ENCODE measurements around the gene IFNL2. TPM values are rescaled to one million over a fixed set of nuclear protein-coding genes. Genes with fewer than 3 reads are reported as not detected.
A peak's percentile ranks its signal among the peaks of the same experiment; 100 is the strongest.
"Not testable (repeated sequence)": the region's sequence is repeated elsewhere in the genome, so short reads cannot be mapped to it uniquely, and the experiment has no call there.

The IFNL2 gene
- total RNA-seq, 2 experiments from 2014 or later = not detected

DNA sequence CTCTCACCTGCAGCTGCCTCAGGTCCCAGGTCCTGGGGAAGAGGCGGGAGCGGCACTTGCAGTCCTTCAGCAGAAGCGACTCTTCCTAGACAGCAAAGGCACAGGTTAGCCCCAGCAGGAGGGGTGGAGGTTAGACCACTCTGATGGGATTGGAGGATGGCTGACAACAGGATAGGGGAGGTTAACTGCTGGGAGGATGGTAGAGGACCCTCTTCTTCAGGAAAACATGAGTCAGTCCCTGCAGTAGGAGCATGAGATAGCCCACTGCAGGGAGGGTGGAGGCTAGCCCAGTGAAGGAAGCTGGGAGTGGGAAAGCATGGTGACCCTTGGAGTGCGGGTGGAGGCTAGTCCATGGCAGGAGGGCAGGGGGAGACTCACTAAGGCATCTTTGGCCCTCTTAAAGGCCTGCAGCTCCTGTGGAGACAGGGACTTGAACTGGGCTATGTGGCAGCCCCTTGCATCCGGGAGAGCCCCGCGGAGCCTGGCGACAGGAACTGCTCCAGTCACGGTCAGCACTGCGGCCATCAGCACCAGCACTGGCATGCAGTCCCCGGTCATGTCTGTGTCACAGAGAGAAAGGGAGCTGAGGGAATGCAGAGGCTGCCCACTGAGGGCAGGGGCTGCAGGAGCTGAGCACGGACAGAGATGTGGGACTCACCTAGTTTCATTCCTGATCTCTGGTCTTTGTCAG, 23.6 kb upstream of the IFNL2 start, which contains the start of gene IFNL3:
IFNL3 (minus strand) TSS at position 597 of the 691 bp plus-strand sequence; CDS start at position 558, 39 bp downstream.
- H3K36me3 Mint-ChIP-seq; intact Hi-C loops (cut with micrococcal nuclease); H3K4me1 Mint-ChIP-seq (ENCODE audit: low read depth); H3K27ac Mint-ChIP-seq; POLR2A ChIA-PET; CTCF ChIA-PET; H3K4me3 Mint-ChIP-seq; H3K9me3 Mint-ChIP-seq; H3K27me3 Mint-ChIP-seq; DNase-seq: not testable (repeated sequence)

DNA sequence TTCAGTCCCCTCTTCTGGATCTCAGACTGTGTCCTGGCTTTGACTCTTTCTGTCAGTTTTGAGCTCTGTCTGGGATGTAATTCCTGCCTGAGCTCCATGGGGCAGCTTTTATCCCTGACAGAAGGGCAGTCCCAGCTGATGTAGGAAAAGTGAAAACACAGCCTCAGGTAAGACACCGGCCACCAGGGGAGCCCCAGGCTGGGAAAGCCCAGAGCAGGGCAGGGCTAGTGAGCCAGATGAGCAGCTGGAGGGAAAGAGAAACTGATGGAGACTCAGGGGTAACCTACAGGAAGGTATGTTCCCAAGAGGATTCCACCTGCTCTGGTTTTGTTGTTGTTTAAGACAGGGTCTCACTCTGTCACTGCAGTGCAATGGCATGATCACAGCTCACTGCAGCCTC, 23.0 kb upstream of the IFNL2 start:
- H3K36me3 Mint-ChIP-seq; DNase-seq; POLR2A ChIA-PET; H3K27me3 Mint-ChIP-seq; intact Hi-C loops (cut with micrococcal nuclease); H3K4me1 Mint-ChIP-seq (ENCODE audit: low read depth); CTCF ChIA-PET; H3K27ac Mint-ChIP-seq; H3K4me3 Mint-ChIP-seq; H3K9me3 Mint-ChIP-seq: not testable (repeated sequence)

DNA sequence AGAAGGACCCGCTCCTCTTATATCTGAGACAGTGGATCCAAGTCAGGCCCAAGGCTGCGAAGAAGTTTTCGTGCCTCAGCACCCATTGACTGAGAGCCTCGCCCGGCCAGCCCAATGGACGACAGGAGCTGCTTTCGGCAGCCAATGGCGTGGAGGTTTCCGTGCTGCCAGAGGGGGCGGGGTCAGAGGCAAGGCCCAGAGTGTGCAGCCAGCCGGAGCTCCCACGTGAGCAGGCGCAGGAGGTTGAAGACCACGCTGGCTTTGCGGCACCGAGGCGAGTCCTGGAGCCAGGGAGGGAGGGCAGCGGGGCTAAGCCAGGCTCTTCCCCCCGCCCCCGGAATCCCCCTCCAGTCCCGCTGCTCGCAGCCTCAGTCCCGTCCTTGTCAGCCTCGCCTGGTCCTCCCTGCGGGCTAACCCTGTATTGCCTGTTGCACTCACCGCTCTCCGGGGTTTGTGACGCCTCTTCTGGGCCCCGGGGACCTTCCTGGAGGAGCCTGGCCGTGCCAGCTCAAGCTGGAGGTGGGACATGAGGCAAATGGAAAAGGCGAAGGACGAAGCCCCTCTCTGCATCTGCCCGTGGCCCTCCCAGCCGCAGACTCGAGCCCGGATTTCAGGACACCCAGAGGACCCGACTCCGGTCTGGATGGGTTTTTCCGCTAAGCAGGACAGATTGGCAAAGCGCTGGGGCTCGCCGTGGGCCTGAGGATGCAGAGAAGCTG, 21.1 kb upstream of the IFNL2 start:
- DNase-seq = peak; percentile 60
- POLR2A ChIA-PET = no interaction called here
- Mint-ChIP-seq H3K36me3 (no peaks in the 10 kb centered on the region), H3K4me3 (peak overlapping the region; percentile 29), H3K27me3 (peaks cover 7% of the 10 kb centered on the region), H3K27ac (no peak overlapping the region), H3K4me1 (ENCODE audit: low read depth) (peaks cover 2% of the 10 kb centered on the region), H3K9me3 (no peaks in the 10 kb centered on the region)
- CTCF ChIA-PET = no interaction called here
- intact Hi-C loops (cut with micrococcal nuclease) = no loop called here

DNA sequence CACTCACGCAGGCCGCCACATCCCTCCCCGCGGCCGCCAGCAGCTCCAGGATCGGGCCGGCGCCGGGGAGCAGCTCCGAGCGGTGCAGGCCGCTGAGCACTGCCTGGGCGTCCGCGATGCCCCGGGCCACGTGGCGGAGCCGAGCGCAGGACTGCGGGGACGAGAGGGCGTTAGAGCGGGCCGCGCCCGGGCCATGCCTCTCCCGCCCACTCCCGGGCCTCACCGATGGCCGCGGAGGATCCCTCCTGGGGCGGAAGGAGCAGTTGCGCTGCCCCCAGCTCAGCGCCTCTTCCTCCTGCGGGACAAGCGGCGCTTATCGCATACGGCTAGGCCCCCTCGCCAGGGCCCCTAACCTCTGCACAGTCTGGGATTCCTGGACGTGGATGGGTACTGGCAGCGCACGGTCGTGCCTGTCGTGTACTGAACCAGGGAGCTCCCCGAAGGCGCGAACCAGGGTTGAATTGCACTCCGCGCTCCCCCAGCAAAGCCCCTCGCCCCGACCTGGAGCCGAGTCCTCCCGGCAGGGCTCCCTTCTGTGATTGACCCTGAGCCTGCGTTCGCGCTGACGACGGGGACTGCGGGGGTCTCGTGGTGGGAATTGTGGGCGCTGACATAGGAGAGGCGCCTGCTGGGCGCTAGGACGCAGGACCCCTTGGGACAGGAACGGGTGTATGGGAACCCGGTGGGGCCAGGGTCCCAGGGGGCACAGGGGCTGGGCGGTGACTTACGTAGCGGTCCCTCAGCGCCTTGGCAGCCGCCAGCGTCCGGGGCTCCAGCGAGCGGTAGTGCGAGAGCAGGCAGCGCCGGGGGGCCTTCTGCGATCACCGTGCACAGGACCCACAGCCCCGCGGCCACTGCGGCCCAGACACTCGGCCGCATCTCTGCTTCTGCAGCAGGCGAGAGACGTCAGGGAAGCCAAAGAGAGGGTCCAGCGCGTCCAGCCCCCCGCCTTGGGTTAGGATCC, 20.2 kb upstream of the IFNL2 start:
- Mint-ChIP-seq H3K27me3 (peaks cover 7% of the 10 kb centered on the region), H3K4me3 (no peak overlapping the region), H3K27ac (no peak overlapping the region), H3K9me3 (no peaks in the 10 kb centered on the region), H3K36me3 (no peaks in the 10 kb centered on the region), H3K4me1 (ENCODE audit: low read depth) (peaks cover 2% of the 10 kb centered on the region)
- intact Hi-C loops (cut with micrococcal nuclease) = no loop called here
- ChIA-PET CTCF (no interaction called here), POLR2A (no interaction called here)
- DNase-seq = peak; percentile 14

DNA sequence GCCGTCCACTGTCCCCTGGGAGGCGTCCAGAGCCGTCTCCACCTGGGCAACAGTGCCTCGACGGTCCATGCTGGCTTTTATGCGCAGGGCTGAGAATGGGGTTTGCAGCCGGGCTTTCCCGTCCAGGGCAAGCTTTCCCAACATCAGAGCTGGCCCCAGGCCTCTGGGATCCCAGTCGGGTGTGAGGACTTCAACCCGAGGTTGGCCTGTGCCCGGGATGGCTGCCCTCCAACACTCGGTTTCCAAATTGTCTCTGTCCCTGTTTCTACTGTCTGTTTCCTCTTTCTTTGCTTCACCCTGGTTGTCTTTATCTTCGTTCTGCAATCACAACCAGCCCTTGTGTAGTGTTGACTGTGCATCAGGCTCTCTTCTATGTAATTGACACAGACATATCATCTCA, 19.4 kb upstream of the IFNL2 start, which contains the start of gene IFNL4:
IFNL4 (minus strand) TSS at position 51 of the 400 bp plus-strand sequence.
- peaks cover 7% of the 10 kb centered on the region for H3K27me3 Mint-ChIP-seq
- ChIA-PET POLR2A (no interaction called here), CTCF (interaction anchor here (1.4 kb wide), 1 partner anchor 127 kb away, joined by 5 read pairs; no protein-coding TSS in a partner anchor)
- H3K27ac Mint-ChIP-seq = no peak within 1 kb of the TSS
- peaks cover 2% of the 10 kb centered on the region for H3K4me1 Mint-ChIP-seq (ENCODE audit: low read depth)
- no peaks in the 10 kb centered on the region for H3K9me3 Mint-ChIP-seq
- H3K36me3 Mint-ChIP-seq = no peaks in the 10 kb centered on the region
- DNase-seq = no peak
- no peak within 1 kb of the TSS for H3K4me3 Mint-ChIP-seq
- intact Hi-C loops (cut with micrococcal nuclease) = no loop called here

DNA sequence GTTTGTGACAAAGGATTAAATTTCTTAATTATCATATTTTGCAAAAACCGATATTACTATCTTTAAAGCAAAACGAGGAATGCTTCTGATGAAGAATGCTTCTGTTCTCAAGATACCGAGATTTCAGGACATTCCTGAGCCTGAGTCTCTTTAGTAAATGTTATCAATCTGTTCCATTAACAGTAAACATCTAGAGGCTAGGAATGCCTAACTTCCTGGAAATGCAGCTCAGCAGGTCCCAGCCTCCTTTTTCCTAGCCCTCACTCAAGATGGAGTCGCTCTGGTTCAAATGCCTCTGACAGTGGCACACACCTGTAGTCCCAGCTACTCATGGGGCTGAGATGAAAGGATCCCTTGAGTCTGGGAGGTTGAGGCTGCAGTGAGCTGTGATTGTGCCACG, 17.1 kb upstream of the IFNL2 start:
- H3K4me3 Mint-ChIP-seq = no peak overlapping the region
- DNase-seq = no peak

DNA sequence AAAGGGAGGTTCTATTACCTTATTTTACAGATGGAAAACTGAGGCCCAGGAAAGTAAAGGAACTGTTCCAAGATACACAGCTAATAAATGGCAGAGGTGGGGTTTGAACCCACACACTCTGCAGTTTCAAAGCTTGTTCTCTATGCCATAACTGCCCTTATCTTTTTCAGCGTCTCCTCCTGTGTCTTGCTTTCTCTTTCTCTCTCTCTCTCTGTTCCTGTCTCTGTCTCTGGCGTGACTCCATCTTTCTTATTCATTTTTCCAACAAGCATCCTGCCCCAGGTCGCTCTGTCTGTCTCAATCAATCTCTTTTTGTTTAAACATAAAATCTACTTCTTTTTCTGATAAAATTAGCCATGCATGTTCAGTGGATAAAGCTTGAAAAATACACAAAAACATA, 16.4 kb upstream of the IFNL2 start:
- Mint-ChIP-seq H3K36me3 (no peaks in the 10 kb centered on the region), H3K4me1 (ENCODE audit: low read depth) (peaks cover 2% of the 10 kb centered on the region), H3K27me3 (peaks cover 8% of the 10 kb centered on the region), H3K4me3 (no peak overlapping the region), H3K27ac (no peak overlapping the region), H3K9me3 (no peaks in the 10 kb centered on the region)
- intact Hi-C loops (cut with micrococcal nuclease) = no loop called here
- CTCF ChIA-PET = no interaction called here
- POLR2A ChIA-PET = no interaction called here
- DNase-seq = no peak

More for the DNA sequence above, 17.1 kb upstream of the IFNL2 start:
- Mint-ChIP-seq H3K4me1 (ENCODE audit: low read depth) (peaks cover 2% of the 10 kb centered on the region), H3K27me3 (peaks cover 8% of the 10 kb centered on the region), H3K9me3 (no peaks in the 10 kb centered on the region), H3K36me3 (no peaks in the 10 kb centered on the region), H3K27ac (no peak overlapping the region)
- intact Hi-C loops (cut with micrococcal nuclease) = no loop called here
- ChIA-PET CTCF (no interaction called here), POLR2A (no interaction called here)

DNA sequence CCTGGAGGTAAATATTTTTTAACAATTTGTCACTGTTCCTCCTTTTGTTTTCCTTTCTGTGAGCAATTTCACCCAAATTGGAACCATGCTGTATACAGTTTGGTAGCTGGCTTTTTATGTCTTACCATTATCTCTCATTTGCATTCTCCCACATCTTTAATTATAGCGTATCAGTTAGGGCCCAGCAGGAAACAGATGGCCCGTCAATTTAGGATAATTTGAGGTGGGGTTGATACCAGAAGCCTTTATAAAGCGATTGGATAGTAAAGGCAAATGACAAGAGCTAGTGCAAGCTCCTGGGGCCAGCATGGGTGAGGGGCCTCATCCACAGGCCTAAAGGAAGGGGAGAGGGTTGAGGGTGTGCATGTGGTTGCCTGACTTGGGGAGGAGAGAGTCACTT, 15.7 kb upstream of the IFNL2 start:
- H3K9me3 Mint-ChIP-seq = no peaks in the 10 kb centered on the region
- intact Hi-C loops (cut with micrococcal nuclease) = no loop called here
- no peaks in the 10 kb centered on the region for H3K4me1 Mint-ChIP-seq (ENCODE audit: low read depth)
- H3K27me3 Mint-ChIP-seq = peaks cover 3% of the 10 kb centered on the region
- H3K4me3 Mint-ChIP-seq = no peak overlapping the region
- ChIA-PET POLR2A (no interaction called here), CTCF (no interaction called here)
- H3K27ac Mint-ChIP-seq = no peak overlapping the region
- H3K36me3 Mint-ChIP-seq = no peaks in the 10 kb centered on the region
- no peak for DNase-seq

DNA sequence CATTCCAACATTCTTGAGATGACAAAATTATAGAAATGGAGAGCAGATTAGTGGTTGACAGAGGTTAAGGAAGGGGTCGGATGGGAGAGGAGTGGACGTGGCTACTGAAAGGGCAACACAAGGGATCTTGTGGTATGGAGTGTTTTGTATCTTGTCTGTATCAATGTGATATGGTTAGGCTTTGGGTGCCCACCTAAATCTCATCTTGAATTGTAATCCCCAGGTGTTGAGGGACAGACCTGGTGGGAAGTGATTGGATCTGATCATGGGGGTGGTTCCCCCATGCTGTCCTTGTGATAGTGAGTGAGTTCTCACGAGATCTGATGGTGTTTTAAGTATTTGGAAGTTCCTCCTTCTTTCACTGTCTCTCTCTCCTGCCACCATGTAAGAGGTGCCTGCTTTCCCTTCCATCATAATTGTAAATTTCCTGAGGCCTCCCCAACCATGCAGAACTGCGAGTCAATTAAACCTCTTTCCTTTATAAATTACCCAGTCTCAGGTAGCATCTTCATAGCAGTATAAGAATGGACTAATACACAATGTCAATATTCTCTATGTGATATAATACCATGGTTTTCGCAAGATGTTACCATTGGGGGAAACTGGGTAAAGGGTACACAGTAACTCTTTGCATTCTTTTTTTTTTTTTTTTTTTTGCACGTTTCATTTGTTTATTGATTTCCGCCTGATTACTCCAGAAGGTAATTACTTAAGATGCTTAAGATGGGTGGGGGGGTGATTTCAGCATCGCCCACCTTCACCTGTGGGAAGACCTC, 14.6 kb upstream of the IFNL2 start:
- H3K9me3 Mint-ChIP-seq = no peaks in the 10 kb centered on the region
- H3K27me3 Mint-ChIP-seq = peaks cover 3% of the 10 kb centered on the region
- ChIA-PET CTCF (interaction anchor here (0.5 kb wide), 1 partner anchor 162 kb away, joined by 3 read pairs; no protein-coding TSS in a partner anchor), POLR2A (no interaction called here)
- peaks cover 5% of the 10 kb centered on the region for H3K4me1 Mint-ChIP-seq (ENCODE audit: low read depth)
- no peak overlapping the region for H3K4me3 Mint-ChIP-seq
- intact Hi-C loops (cut with micrococcal nuclease) = no loop called here
- H3K27ac Mint-ChIP-seq = no peak overlapping the region
- H3K36me3 Mint-ChIP-seq = no peaks in the 10 kb centered on the region
- no peak for DNase-seq

DNA sequence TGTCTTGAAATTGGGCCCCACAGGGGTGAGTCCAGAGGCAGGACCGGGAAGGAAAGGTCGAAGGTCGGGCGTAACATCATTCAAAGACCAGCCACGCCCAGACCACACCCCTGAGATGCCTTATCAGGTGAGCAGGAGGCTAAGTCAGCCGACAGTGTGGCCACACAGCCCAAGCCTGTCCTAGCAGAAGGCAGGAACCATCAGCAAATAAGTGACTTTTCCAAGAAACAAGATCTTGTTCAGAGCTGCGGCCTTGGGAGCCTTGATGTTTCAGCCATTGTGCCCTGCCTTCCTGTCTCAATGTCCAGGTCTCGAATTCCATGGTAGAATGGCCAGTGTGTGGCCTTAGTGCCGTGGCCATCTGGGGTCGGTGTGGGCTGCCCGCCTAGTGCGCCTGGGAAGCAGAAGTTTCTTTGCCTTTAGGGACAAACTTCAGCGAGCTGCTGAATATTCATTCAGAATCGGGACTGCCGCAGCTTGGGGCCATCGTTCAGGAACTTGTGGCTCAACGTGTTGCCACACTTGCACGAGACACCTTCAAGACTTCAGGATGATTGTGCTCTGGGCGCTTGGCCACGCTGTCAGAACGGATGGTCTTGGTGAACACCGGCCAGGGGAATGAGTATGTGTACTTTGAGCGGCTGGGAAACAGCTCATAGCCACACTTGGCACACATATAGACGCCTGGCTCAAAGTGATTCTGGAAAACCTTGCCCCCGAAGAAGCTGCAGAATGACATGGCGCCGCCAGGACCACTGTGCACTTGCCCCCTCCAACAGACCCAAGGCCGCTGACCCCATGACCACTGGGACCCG, 13.5 kb upstream of the IFNL2 start:
- POLR2A ChIA-PET = no interaction called here
- Mint-ChIP-seq H3K4me1 (ENCODE audit: low read depth) (peaks cover 5% of the 10 kb centered on the region), H3K27ac (no peak overlapping the region)

DNA sequence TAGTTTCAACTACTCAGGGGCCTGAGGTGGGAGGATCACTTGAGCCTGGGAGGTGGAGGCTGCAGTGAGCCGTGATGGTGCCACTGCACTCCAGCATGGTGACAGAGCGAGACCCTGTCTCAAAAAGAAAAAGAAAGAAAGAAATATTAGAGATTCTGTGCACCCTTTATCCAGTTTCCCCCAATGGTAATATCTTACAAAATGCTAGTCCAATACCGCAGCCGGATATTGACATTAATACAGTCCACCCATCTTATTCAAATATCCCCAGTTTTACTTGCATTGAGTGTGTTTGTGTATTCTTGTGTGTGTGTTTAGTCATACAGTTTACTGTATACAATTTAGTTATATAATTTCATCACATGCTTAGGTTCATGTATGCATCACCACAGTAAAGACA, 11.0 kb upstream of the IFNL2 start:
- ChIA-PET POLR2A (no interaction called here), CTCF (no interaction called here)
- Mint-ChIP-seq H3K27me3 (peaks cover 5% of the 10 kb centered on the region), H3K36me3 (no peaks in the 10 kb centered on the region), H3K4me3 (no peak overlapping the region), H3K4me1 (ENCODE audit: low read depth) (peaks cover 5% of the 10 kb centered on the region), H3K27ac (no peak overlapping the region), H3K9me3 (no peaks in the 10 kb centered on the region)
- intact Hi-C loops (cut with micrococcal nuclease) = no loop called here
- DNase-seq = no peak

More for the DNA sequence above, 13.5 kb upstream of the IFNL2 start:
- no peaks in the 10 kb centered on the region for H3K9me3 Mint-ChIP-seq
- H3K27me3 Mint-ChIP-seq = peaks cover 2% of the 10 kb centered on the region
- no peaks in the 10 kb centered on the region for H3K36me3 Mint-ChIP-seq
- CTCF ChIA-PET = no interaction called here
- DNase-seq = no peak
- intact Hi-C loops (cut with micrococcal nuclease) = no loop called here
- no peak overlapping the region for H3K4me3 Mint-ChIP-seq
